Uterus (tissue), 2 donors: ENCODE results near the gene SGPL1.

Experiments used
- CTCF ChIP-seq, 4 experiments: fragments of 200-600 bp in 2 of 4; fragments of 450-650 bp in 2 of 4; sonication (generic) in 2 of 4; IDR thresholded peaks; one replicate each; pipeline ENCODE4 v1.5.1; 2016 to 2019; ENCODE audit warnings: antibody characterized with exemption in 4 of 4, mild to moderate bottlenecking in 2 of 4, moderate library complexity in 1 of 4
- POLR2A ChIP-seq, 2 donors: fragments of 450-650 bp; IDR thresholded peaks; one replicate each; pipeline ENCODE4 v1.6.1; 2016; ENCODE audit warnings: antibody characterized with exemption in 2 of 2, mild to moderate bottlenecking in 1 of 2, moderate library complexity in 1 of 2

DNA sequence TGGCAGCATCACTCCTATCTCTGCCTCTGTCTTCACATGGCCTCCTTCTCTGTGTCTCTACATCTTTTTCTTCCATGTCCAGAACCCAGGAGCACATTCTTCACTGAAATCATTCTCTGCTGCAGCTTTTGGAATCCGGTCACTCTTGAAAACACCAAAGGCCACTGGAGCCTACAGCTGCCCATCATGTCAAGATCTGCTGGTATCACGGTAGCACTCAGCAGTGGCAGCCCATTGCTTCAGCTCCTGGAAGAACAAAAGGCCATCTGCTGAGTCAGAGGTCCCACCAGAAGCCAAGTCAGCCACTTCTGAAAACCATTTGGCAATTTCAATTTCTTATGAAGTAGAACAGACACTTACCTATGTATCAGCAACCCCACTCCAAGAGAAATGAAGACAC, 78.7 kb downstream of the SGPL1 start:
- no peak for TF ChIP-seq CTCF (IDR thresholded peaks at IDR 0.05)
- TF ChIP-seq POLR2A (IDR thresholded peaks at IDR 0.05), result no peak
